ENCODE results near the gene AGBL4.

AGBL4 gene

DNA sequence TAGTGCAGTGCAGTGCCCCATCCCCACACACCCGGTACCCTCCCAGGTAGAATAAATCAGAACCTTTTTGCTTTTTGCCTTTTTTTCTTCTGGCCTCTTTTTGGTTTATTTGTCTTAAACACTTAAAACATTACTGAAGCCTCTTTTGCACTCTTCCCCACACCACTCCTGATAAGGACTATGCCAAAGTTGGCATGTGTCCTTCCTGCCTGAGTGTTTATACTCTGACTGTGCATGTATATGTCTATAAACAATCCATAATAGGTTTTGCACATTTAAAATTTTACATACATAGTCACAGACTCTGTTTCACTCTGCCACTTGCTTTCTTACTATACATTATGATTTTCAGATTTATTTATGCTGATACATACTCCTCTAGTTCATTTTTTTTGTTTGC lies 1306.7 kb downstream of the AGBL4 start:
- Histone ChIP-seq H3K4me1 (ENCODE audit: control insufficient read depth, insufficient read depth, low read length, unreplicated experiment) (no peaks in the 10 kb centered on the region), H2AFZ (ENCODE audit: low read length, unreplicated experiment) (no peak overlapping the region), H3K36me3 (ENCODE audit: insufficient read depth, low read length) (no peaks in the 10 kb centered on the region), H3K79me2 (ENCODE audit: control insufficient read depth, insufficient read depth, low read length, unreplicated experiment) (no peaks in the 10 kb centered on the region), H3K27me3 (ENCODE audit: insufficient read depth, low read length) (no peaks in the 10 kb centered on the region), H3K4me3 (ENCODE audit: low read depth, low read length) (no peak overlapping the region), H3K27ac (ENCODE audit: low read depth, low read length) (no peak overlapping the region)

DNA sequence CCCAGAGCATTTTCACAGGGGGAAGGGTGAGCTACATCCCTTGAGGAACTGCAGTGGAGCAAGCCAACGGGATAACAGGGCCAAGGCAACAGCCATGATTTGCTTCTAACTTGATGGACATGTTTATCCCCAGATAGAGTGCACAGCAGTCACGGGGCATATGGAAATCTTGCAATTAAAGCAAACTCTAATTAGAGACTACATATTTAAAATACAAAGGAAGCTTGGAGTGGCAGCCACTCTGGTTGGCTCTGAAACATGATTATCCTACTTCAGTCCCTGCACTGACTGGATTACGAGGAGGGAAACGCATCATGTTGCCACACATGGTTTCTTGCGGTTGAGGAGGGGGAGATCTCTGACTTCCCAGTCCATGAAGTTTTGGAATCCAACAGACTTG lies 1307.8 kb downstream of the AGBL4 start:
- H3K27me3 ChIP-seq (ENCODE audit: insufficient read depth, low read length), result no peaks in the 10 kb centered on the region
- H3K4me3 ChIP-seq (ENCODE audit: low read depth, low read length), result no peak overlapping the region
- H3K27ac ChIP-seq (ENCODE audit: low read depth, low read length), result no peak overlapping the region
- H3K36me3 ChIP-seq (ENCODE audit: insufficient read depth, low read length), result no peaks in the 10 kb centered on the region
- H3K79me2 ChIP-seq (ENCODE audit: control insufficient read depth, insufficient read depth, low read length, unreplicated experiment), result no peaks in the 10 kb centered on the region
- H3K4me1 ChIP-seq (ENCODE audit: control insufficient read depth, insufficient read depth, low read length, unreplicated experiment), result no peaks in the 10 kb centered on the region
- H2AFZ ChIP-seq (ENCODE audit: low read length, unreplicated experiment), result no peak overlapping the region

DNA sequence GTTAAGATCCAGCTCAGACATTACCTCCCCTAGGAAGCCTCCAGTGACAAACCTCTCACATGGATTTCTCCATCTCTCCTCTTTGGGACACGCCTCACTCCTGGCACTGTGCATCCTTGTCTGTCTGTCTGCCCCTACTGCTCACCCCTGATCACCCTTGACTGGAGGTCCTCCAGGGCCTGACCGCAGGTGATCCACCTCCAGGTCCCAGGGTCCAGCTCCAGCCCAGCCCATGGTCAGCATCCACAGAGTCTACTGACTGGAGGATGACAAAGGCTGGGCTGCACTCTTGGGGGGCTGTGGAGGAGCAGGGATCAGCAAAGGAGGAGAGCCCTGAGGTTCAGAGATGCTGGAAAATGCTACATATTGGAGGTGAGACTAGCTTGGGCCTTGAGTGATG lies 1312.8 kb downstream of the AGBL4 start:
- H3K4me3 ChIP-seq (ENCODE audit: low read depth, low read length), result no peak overlapping the region
- H3K4me1 ChIP-seq (ENCODE audit: control insufficient read depth, insufficient read depth, low read length, unreplicated experiment), result no peaks in the 10 kb centered on the region
- no peak overlapping the region for H2AFZ ChIP-seq (ENCODE audit: low read length, unreplicated experiment)

DNA sequence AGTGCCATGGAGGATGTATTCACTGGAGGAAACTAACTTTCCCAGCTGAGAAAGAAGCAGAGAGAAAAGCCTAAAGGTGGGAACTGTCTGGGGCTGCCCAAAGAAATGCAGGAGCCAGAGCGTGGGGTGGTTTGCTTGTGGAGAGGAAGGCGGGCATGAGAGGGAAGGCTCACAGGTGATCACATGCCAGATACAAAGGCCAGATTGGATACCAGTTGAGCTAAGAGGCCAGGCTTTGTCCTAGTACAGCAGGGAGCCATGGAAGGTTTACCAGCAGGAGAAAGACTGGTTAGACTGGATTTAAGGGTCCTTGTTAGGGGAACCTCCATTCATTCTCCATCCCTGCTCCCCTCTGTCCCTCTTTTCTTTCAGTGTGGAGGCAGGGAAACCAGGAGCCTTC lies 1313.4 kb downstream of the AGBL4 start:
- Histone ChIP-seq H3K4me3 (ENCODE audit: low read depth, low read length) (no peak overlapping the region), H3K27ac (ENCODE audit: low read depth, low read length) (no peak overlapping the region), H3K4me1 (ENCODE audit: control insufficient read depth, insufficient read depth, low read length, unreplicated experiment) (no peaks in the 10 kb centered on the region), H2AFZ (ENCODE audit: low read length, unreplicated experiment) (no peak overlapping the region), H3K79me2 (ENCODE audit: control insufficient read depth, insufficient read depth, low read length, unreplicated experiment) (no peaks in the 10 kb centered on the region), H3K36me3 (ENCODE audit: insufficient read depth, low read length) (no peaks in the 10 kb centered on the region), H3K27me3 (ENCODE audit: insufficient read depth, low read length) (peaks cover 1% of the 10 kb centered on the region; the same call in 1 of the 2 replicates)

More for the DNA sequence above, 1312.8 kb downstream of the AGBL4 start:
- Histone ChIP-seq H3K27me3 (ENCODE audit: insufficient read depth, low read length) (no peaks in the 10 kb centered on the region), H3K27ac (ENCODE audit: low read depth, low read length) (no peak overlapping the region), H3K79me2 (ENCODE audit: control insufficient read depth, insufficient read depth, low read length, unreplicated experiment) (no peaks in the 10 kb centered on the region), H3K36me3 (ENCODE audit: insufficient read depth, low read length) (no peaks in the 10 kb centered on the region)

DNA sequence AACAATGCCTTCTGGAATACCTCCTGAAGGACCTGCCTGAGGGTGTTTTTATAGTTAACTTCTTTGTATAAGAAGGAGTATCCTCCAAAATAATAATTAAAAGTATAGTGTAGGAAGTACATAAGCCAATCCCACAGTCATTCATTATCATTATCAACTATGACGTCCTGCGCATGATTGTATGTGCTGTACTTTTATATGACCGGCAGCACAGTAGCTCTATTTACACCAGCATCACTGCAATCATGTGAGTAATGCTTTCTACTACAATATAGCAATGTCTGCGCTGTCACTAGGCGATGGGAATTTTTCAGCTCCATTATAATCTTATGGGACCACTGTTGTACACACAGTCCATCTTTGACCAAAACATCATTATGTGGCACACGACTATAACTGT lies 1319.0 kb downstream of the AGBL4 start:
- no peaks in the 10 kb centered on the region for H3K4me1 ChIP-seq (ENCODE audit: control insufficient read depth, insufficient read depth, low read length, unreplicated experiment)
- H3K79me2 ChIP-seq (ENCODE audit: control insufficient read depth, insufficient read depth, low read length, unreplicated experiment), result no peaks in the 10 kb centered on the region
- H3K27ac ChIP-seq (ENCODE audit: low read depth, low read length), result no peak overlapping the region
- H2AFZ ChIP-seq (ENCODE audit: low read length, unreplicated experiment), result no peak overlapping the region
- H3K36me3 ChIP-seq (ENCODE audit: insufficient read depth, low read length), result no peaks in the 10 kb centered on the region
- no peak overlapping the region for H3K4me3 ChIP-seq (ENCODE audit: low read depth, low read length)
- H3K27me3 ChIP-seq (ENCODE audit: insufficient read depth, low read length), result peaks cover 3% of the 10 kb centered on the region; the same call in 1 of the 2 replicates

DNA sequence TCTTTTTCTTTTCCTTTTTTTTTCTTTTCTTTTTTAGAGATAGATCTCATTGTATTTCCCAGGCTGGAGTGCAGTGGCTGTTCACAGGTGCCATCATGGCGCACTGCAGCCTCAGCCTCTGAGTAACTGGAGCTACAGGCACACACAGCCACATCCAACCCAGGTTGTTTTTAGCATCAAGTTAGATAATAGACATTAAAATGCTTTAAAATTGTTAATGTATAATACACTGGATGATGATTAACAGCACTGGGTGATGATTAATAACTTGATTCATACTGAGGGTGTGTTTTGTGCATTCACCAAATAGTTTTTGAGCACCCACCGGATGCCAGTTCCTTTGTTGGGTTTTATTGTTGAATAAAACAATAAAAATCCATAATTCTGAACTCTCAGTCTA lies 1322.3 kb downstream of the AGBL4 start:
- H3K4me3 ChIP-seq (ENCODE audit: low read depth, low read length), result no peak overlapping the region
- no peaks in the 10 kb centered on the region for H3K4me1 ChIP-seq (ENCODE audit: control insufficient read depth, insufficient read depth, low read length, unreplicated experiment)
- no peaks in the 10 kb centered on the region for H3K36me3 ChIP-seq (ENCODE audit: insufficient read depth, low read length)
- no peak overlapping the region for H2AFZ ChIP-seq (ENCODE audit: low read length, unreplicated experiment)
- H3K27ac ChIP-seq (ENCODE audit: low read depth, low read length), result no peak overlapping the region
- no peaks in the 10 kb centered on the region for H3K79me2 ChIP-seq (ENCODE audit: control insufficient read depth, insufficient read depth, low read length, unreplicated experiment)
- peaks cover 3% of the 10 kb centered on the region; the same call in 1 of the 2 replicates for H3K27me3 ChIP-seq (ENCODE audit: insufficient read depth, low read length)

DNA sequence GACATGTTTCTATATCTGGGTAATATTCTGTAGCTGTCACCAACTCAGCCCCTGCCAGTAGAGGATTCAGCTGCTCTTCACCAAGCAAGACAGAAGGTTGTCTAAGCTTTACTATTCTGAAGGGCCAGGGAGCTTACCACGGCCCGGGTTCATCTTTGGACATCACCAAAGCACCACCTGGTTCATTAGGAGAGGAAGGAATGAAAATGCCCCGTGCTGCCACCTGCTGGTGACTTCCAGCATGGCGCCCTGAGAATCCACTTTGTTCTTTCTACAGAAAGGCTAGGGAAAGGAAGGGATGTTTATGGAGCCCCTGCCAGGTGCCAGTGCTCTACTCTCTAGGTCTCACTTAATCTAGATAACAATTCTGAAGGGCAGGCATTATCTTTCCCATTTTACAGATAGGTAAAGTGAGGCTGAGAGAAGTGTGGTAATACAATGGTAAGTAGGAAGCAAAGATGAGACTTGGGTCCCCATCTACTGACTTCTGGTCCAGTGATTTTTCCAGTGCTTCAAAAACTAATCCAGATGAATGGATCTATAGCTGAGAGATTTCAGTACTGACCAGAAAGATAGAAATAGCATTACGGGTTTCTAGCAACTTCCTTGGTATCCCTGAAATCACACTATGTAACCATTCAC lies 1326.6 kb downstream of the AGBL4 start:
- H3K36me3 ChIP-seq (ENCODE audit: insufficient read depth, low read length), result no peaks in the 10 kb centered on the region

DNA sequence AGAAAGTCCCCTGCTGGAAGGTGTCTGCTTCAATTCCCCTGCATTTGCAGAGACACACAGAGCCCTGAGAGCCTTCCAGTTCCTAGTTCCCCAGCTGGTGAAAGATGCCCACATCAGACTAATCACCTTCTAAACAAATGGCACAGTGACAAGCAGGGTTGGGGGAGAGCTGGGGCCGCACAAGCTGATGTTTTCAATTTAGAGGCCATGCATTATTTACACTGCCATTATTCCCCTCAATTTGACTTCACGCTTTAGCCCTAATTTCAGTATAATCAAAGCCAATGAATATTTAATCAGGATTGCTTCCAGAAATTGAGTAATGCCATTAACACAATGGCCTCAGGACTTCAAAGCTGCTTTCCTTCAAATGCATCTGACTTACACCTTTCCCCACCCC lies 1328.6 kb downstream of the AGBL4 start:
- Histone ChIP-seq H2AFZ (ENCODE audit: low read length, unreplicated experiment) (no peak overlapping the region), H3K4me1 (ENCODE audit: control insufficient read depth, insufficient read depth, low read length, unreplicated experiment) (no peaks in the 10 kb centered on the region), H3K79me2 (ENCODE audit: control insufficient read depth, insufficient read depth, low read length, unreplicated experiment) (no peaks in the 10 kb centered on the region), H3K36me3 (ENCODE audit: insufficient read depth, low read length) (no peaks in the 10 kb centered on the region), H3K27ac (ENCODE audit: low read depth, low read length) (no peak overlapping the region), H3K4me3 (ENCODE audit: low read depth, low read length) (no peak overlapping the region), H3K27me3 (ENCODE audit: insufficient read depth, low read length) (no peaks in the 10 kb centered on the region)

More for the DNA sequence above, 1326.6 kb downstream of the AGBL4 start:
- Histone ChIP-seq H2AFZ (ENCODE audit: low read length, unreplicated experiment) (no peak overlapping the region), H3K79me2 (ENCODE audit: control insufficient read depth, insufficient read depth, low read length, unreplicated experiment) (no peaks in the 10 kb centered on the region), H3K4me1 (ENCODE audit: control insufficient read depth, insufficient read depth, low read length, unreplicated experiment) (no peaks in the 10 kb centered on the region), H3K4me3 (ENCODE audit: low read depth, low read length) (no peak overlapping the region), H3K27me3 (ENCODE audit: insufficient read depth, low read length) (no peaks in the 10 kb centered on the region), H3K27ac (ENCODE audit: low read depth, low read length) (no peak overlapping the region)

DNA sequence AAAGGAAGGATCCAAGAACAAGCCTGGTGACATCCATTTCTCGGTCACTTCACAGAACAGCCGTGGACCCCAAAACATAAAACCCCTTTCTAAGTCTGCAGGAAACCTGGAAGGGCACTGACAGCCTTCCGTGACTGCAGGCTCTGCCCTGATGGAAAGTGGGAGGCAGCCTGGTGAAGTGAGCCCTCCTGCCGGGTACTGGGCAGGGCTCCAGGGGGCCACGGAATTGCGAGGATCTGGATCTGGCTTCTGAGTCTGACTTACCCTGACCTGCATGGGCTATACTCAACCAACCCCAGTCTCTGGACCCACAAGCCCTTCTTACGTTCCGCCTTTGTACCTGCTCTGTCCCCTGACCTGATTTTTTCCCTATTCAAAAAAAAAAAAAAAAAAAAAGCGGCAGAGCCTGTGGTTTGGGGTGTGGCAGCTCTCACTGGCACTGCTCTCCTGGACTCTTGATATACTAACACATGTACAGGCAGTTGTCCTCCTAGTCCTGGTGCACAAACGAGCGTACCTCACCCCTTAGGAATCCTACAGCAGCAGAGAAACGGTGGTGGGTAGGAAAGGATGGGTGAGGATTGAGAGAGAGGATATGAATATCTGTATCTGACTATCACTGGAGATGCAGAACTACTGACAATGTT lies 1330.0 kb downstream of the AGBL4 start:
- H3K4me1 ChIP-seq (ENCODE audit: control insufficient read depth, insufficient read depth, low read length, unreplicated experiment), result no peaks in the 10 kb centered on the region
- no peaks in the 10 kb centered on the region for H3K27me3 ChIP-seq (ENCODE audit: insufficient read depth, low read length)
- H3K4me3 ChIP-seq (ENCODE audit: low read depth, low read length), result no peak overlapping the region
- H3K27ac ChIP-seq (ENCODE audit: low read depth, low read length), result no peak overlapping the region
- no peaks in the 10 kb centered on the region for H3K79me2 ChIP-seq (ENCODE audit: control insufficient read depth, insufficient read depth, low read length, unreplicated experiment)
- no peaks in the 10 kb centered on the region for H3K36me3 ChIP-seq (ENCODE audit: insufficient read depth, low read length)
- H2AFZ ChIP-seq (ENCODE audit: low read length, unreplicated experiment), result no peak overlapping the region

DNA sequence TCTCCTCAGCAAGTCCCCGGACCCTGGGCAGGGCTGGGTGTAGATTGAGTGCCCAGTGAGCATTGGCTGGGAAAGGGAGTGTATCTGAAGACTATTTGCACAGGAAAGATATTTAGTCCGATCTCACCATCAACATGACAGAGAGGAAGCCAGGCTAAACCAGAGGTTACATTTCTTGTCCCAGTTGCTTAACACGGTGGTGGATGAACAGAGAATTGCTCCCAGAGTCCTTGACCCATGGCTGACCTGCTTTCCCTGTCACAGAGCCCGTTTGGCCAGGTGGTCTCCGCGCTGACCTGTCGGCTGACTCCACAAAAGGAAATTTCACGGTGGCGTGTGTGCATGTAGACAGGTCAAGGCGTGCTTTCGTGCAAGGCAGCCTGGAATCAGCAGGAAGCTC lies 1330.6 kb downstream of the AGBL4 start:
- H3K4me1 ChIP-seq (ENCODE audit: control insufficient read depth, insufficient read depth, low read length, unreplicated experiment), result no peaks in the 10 kb centered on the region
- H3K79me2 ChIP-seq (ENCODE audit: control insufficient read depth, insufficient read depth, low read length, unreplicated experiment), result no peaks in the 10 kb centered on the region
- H3K27ac ChIP-seq (ENCODE audit: low read depth, low read length), result no peak overlapping the region
- H3K4me3 ChIP-seq (ENCODE audit: low read depth, low read length), result no peak overlapping the region
- no peaks in the 10 kb centered on the region for H3K27me3 ChIP-seq (ENCODE audit: insufficient read depth, low read length)
- no peaks in the 10 kb centered on the region for H3K36me3 ChIP-seq (ENCODE audit: insufficient read depth, low read length)
- no peak overlapping the region for H2AFZ ChIP-seq (ENCODE audit: low read length, unreplicated experiment)

DNA sequence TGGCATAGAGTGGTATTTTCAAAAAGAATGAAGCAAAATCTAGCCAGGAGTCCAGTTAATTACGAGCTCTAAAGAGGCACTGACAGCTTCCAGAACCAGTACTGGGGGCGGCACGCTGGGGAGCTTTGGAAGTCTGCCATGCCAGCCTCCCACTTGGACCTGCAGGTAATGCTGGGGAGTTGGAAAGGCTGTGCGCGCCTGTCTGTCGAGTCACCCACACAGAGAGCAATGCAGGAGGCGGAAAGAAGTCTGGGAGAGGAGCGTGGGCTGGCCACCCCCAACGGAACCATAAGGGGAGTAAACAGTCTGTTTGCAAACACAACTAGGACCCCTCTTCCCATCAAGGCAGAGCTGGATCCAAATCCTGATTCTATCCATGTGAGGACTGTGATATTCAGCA lies 1331.5 kb downstream of the AGBL4 start:
- no peaks in the 10 kb centered on the region for H3K27me3 ChIP-seq (ENCODE audit: insufficient read depth, low read length)
- H3K36me3 ChIP-seq (ENCODE audit: insufficient read depth, low read length), result no peaks in the 10 kb centered on the region
- no peaks in the 10 kb centered on the region for H3K79me2 ChIP-seq (ENCODE audit: control insufficient read depth, insufficient read depth, low read length, unreplicated experiment)
- no peaks in the 10 kb centered on the region for H3K4me1 ChIP-seq (ENCODE audit: control insufficient read depth, insufficient read depth, low read length, unreplicated experiment)
- H2AFZ ChIP-seq (ENCODE audit: low read length, unreplicated experiment), result no peak overlapping the region
- H3K4me3 ChIP-seq (ENCODE audit: low read depth, low read length), result no peak overlapping the region
- H3K27ac ChIP-seq (ENCODE audit: low read depth, low read length), result no peak overlapping the region

Data from ACC112 (cell line).